HUES64 (cell line): ENCODE results near the gene XPR1.

Source experiments
- H3K27ac ChIP-seq: 2 replicates; pipeline ENCODE4 v1.7.0; 2013; ENCODE audit warnings: low read depth, low read length, inconsistent platforms
- H3K27me3 ChIP-seq: 2 replicates; pipeline ENCODE4 v1.6.1; 2013; ENCODE audit warnings: mild to moderate bottlenecking, low read length; ENCODE audit not compliant: insufficient read depth
- H3K36me3 ChIP-seq: 2 replicates; pipeline ENCODE4 v1.6.1; 2013; ENCODE audit warnings: mild to moderate bottlenecking, low read length; ENCODE audit not compliant: insufficient read depth
- H3K4me1 ChIP-seq: 2 replicates; pipeline ENCODE4 v1.6.1; 2013; ENCODE audit warnings: mild to moderate bottlenecking, low read length, moderate library complexity; ENCODE audit not compliant: insufficient read depth
- H3K4me3 ChIP-seq: 2 replicates; pipeline ENCODE4 v1.5.1; 2013; ENCODE audit warnings: mild to moderate bottlenecking, low read length, moderate library complexity
- H3K9ac ChIP-seq: 2 replicates; pipeline ENCODE4 v1.6.1; 2013; ENCODE audit warnings: mild to moderate bottlenecking, low read depth, low read length
- H3K9me3 ChIP-seq: 2 replicates; pipeline ENCODE4 v1.6.1; 2013; ENCODE audit warnings: low read depth, low read length; ENCODE audit not compliant: insufficient read depth
- WGBS: fragments of 150-250, 120-280 bp; methylation state at CpG from one replicate; pipeline ENCODE4 v1.1.7; 2013; ENCODE audit warnings: missing lambda C conversion rate; 5-methylcytosine and 5-hydroxymethylcytosine counted together

Gene XPR1

DNA sequence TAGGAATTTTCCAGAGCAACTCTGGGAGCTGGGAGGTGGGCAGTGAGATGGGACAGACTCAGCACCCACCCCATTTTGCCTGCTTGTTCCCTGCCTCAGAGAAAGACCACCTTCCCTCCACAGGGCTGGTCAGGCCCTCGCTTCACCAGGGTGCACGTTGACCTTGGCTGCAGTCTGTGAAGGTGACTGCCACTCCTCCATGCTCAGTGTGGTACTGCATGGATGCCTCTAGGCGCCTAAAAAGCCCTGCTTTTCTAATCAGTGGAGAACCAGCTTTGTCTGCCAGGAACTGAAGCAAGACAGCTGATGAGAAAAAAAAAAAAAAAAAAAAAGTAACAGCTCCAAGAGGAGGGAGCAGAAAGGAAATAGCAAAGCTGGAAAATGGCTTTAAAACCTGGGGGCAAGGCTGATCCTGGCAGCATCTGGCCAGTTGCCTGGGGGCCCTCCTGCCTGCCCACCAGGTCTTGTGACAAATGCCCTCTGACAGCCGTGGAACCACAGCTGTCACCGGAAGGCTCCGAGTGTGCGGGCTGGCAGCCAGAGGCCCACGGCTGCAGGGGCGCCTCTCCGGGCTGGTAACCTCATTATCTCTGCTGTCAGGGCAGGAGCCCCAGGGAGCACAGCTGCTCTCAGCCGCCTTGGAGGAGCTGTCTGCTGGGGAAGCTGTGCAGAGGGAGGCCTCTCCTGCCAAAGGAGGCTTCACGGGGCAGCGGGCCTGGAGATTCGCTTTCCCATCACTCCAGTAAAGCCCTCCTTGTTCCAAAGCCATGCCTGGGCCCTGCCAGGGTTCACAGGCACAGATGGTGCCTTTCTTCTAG is 294.6 kb downstream of the XPR1 start:
- Histone ChIP-seq H3K9me3 (no peaks in the 10 kb centered on the region), H3K4me1 (peaks cover 44% of the 10 kb centered on the region), H3K9ac (no peak overlapping the region), H3K36me3 (no peaks in the 10 kb centered on the region), H3K4me3 (no peak overlapping the region), H3K27ac (no peak overlapping the region), H3K27me3 (no peaks in the 10 kb centered on the region)
- WGBS, result 81% methylated on average over 14 of the region's 14 CpGs

DNA sequence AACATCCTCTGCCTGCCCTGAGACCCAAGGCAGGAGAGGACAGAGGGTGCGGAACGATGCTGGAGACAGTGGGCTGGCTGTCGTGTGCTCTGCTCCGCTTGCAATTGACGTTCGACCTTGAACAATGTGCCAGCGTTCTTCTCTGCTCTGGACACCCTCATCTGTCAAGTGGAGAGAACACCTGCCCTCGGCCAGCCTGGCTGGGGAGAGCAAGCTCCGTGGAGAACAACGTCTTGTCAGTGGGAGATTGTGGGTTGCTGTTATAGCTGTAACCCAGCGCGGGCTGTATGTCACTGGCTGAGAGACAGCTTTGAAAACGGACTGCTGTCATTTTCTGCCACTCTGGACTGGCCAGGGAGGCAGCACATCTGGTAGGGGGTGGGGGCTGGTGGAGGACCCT is 295.5 kb downstream of the XPR1 start:
- H3K9me3 ChIP-seq, result no peaks in the 10 kb centered on the region
- no peaks in the 10 kb centered on the region for H3K36me3 ChIP-seq
- H3K4me3 ChIP-seq, result no peak overlapping the region
- no peaks in the 10 kb centered on the region for H3K27me3 ChIP-seq
- no peak overlapping the region for H3K9ac ChIP-seq
- no peak overlapping the region for H3K27ac ChIP-seq
- 92% methylated on average over 13 of the region's 13 CpGs for WGBS
- peaks cover 38% of the 10 kb centered on the region for H3K4me1 ChIP-seq

DNA sequence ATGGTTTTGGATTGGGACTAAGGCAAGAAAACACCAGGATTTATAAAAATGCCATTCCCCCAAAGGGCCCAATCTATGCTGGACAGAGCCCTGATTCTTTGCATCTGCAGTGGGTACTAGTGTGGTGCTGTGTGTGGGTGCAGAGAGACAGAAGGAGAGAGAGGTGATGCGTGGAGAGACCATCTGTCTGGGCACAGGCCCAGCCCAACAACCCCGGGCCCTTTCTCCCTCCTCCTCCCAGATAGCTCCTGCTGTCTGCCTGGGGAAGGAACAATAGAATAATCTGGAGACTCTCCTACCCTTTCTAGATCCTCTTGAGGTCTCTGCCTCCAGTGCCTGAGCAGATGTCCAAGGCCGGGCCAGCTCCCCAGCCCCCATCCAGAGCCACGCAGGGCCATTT is 296.0 kb downstream of the XPR1 start:
- Histone ChIP-seq H3K9ac (no peak overlapping the region), H3K27ac (no peak overlapping the region), H3K4me1 (peaks cover 33% of the 10 kb centered on the region), H3K9me3 (no peaks in the 10 kb centered on the region), H3K4me3 (no peak overlapping the region), H3K27me3 (no peaks in the 10 kb centered on the region), H3K36me3 (no peaks in the 10 kb centered on the region)
- WGBS, result 71% methylated on average over 3 of the region's 4 CpGs

DNA sequence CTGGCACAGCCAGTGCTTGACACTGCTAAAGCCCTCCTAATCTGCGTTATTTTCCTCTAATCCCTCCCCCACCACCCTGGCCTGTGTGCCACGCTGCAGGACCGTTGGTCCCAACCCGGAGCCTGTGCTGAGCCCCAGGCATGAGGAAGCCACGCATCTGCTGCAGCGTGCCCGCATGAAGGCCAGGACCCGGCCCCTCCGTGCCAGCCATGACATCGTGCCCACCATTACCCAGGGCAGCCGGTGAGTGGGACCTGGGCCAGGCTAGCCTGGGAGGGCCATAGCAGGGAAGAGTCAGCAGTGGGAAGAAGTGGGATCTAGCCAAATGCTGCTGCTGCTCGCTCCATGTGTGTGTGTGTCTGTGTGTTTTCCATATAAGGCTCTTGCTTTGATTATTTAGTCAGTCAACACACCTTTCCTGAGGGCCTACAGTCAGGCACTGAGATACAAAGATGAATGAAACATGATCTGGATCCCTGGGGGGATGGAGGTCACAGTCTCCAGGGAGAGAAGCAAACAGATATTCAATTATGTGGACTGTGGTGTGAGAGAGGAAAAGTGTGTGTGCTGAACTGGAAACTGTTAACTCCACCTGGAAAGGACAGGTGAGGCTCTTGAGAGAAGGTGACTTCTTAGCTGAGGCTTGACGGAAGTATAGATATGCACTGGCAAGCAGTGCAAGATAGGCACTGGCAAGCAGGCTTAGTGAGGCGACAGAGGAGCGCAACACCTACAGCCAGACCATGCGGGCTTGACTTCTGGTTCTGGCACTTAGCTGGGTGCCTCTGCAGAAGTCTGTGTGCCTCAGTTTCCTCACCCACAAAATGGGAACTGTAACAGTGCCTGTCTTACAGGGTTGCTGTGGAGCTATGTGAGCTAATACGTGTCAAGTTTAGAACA is 296.8 kb downstream of the XPR1 start:
- Histone ChIP-seq H3K27ac (no peak overlapping the region), H3K4me3 (no peak overlapping the region)

DNA sequence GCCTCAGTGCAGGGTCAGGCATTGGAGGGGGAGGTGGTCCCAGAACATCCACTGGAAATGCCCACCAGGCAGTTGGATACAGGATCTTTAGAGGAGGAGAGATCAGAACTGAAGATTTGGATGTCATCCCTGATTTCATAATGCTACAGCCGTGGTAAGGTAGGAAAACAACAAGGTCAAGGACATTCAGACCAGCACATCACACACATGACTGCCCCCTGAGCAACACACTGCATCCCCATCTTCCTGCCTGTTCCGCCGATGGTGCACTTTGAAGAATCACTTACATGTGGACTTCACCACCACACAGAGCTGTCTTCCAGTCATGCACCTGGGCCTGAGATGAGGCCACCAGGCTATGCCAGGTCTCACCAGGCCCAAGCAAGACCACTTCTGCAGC is 297.6 kb downstream of the XPR1 start:
- Histone ChIP-seq H3K36me3 (no peaks in the 10 kb centered on the region), H3K27me3 (no peaks in the 10 kb centered on the region), H3K4me3 (no peak overlapping the region), H3K4me1 (peaks cover 21% of the 10 kb centered on the region), H3K9ac (no peak overlapping the region), H3K27ac (no peak overlapping the region), H3K9me3 (no peaks in the 10 kb centered on the region)
- 96% methylated on average over 3 of the region's 3 CpGs for WGBS

More for the DNA sequence above, 296.8 kb downstream of the XPR1 start:
- no peaks in the 10 kb centered on the region for H3K27me3 ChIP-seq
- no peak overlapping the region for H3K9ac ChIP-seq
- no peaks in the 10 kb centered on the region for H3K36me3 ChIP-seq
- WGBS, result 88% methylated on average over 17 of the region's 17 CpGs
- H3K4me1 ChIP-seq, result peaks cover 29% of the 10 kb centered on the region
- H3K9me3 ChIP-seq, result no peaks in the 10 kb centered on the region

DNA sequence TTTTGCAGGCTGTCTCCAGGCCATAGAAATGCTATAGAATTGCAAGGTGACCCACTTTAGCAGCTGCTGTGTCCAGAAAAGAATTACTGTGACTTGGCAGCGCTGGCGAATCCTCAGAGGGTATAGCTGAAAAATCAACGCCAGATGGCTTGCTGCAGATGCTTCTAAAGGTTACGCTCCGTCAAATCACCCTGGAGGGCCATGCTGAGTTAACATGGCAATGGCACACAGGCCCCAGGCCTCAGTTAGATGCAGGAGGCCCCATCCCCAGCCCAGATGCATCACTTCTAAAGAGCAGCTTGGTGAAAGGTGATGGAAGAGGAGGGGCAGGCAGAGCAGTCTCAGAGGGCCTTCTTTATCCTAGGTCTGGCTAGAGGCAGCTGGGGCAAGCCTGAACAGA is 298.9 kb downstream of the XPR1 start:
- no peaks in the 10 kb centered on the region for H3K9me3 ChIP-seq
- no peaks in the 10 kb centered on the region for H3K27me3 ChIP-seq
- no peak overlapping the region for H3K4me3 ChIP-seq
- no peak overlapping the region for H3K9ac ChIP-seq
- H3K4me1 ChIP-seq, result peaks cover 12% of the 10 kb centered on the region; the same call in 1 of the 2 replicates
- 96% methylated on average over 5 of the region's 5 CpGs for WGBS
- H3K36me3 ChIP-seq, result no peaks in the 10 kb centered on the region
- no peak overlapping the region for H3K27ac ChIP-seq

DNA sequence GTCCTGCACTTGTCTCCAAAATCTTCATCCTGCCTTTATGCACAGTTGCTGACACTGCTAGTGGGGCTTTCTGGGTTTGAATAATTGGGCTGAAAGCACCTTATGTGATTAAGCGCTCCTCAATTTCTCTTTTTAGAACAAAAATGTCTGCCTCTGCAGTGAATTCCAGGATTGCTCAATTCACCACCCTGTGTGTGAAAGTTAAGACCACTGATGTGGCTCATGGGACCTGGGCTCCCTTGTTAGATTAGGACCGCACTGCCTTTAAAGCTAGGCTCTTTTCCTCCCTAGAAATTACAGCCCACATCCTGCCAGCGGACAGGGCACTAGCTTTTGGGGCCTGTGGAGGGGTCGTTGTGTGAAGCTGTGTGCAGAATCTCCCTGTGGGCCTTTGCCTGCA is 299.7 kb downstream of the XPR1 start:
- Histone ChIP-seq H3K9me3 (no peaks in the 10 kb centered on the region), H3K36me3 (no peaks in the 10 kb centered on the region), H3K27ac (no peak overlapping the region), H3K9ac (no peak overlapping the region), H3K27me3 (no peaks in the 10 kb centered on the region), H3K4me3 (no peak overlapping the region), H3K4me1 (0 out of 2 replicates have a peak, but pooled peaks cover 7% of the 10 kb centered on the region)
- WGBS, result 94% methylated on average over 4 of the region's 4 CpGs

DNA sequence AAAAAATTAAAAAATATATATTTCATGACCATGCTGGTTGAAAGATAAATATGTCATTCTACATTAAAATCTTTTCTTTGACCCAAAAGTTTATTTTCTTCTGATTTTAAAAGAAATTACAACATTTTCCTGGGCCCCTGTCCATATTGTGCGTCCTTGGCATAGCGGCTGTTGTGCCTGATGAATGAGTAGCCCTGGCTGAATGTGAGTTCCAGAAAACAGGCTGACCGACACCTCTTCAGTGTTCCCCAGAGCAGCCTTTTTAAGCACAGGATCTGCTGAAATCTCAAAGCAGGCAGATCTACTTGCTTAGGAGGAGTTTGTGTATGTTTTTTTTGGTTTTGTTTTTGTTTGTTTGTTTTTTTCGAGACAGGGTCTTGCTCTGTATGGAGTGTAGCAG is 300.6 kb downstream of the XPR1 start:
- H3K4me1 ChIP-seq, result 0 out of 2 replicates have a peak, but pooled peaks cover 2% of the 10 kb centered on the region
- H3K9ac ChIP-seq, result no peak overlapping the region
- H3K4me3 ChIP-seq, result no peak overlapping the region
- H3K9me3 ChIP-seq, result no peaks in the 10 kb centered on the region
- 96% methylated on average over 3 of the region's 4 CpGs for WGBS
- no peak overlapping the region for H3K27ac ChIP-seq
- no peaks in the 10 kb centered on the region for H3K36me3 ChIP-seq
- H3K27me3 ChIP-seq, result no peaks in the 10 kb centered on the region

DNA sequence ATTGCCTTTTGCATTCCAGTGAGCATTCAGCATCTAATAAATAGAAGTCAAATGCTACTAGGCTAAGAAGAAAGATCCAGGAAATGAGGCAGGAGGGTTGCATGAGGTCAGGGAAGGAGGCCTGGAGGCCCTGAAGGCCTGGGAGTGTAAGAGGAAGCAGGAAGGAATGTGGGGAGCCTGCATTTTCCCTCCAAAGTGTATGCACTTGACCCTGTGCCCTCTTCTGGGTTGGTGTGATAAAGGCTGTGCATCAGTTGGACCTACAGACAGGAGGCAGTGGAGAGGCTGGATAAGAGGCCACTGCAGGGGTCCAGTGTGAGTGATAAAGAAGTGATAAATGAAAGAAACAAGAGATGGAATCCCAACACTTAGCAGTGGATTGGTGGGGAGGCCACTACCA is 301.3 kb downstream of the XPR1 start:
- H3K9ac ChIP-seq, result no peak overlapping the region
- H3K27me3 ChIP-seq, result no peaks in the 10 kb centered on the region
- H3K9me3 ChIP-seq, result no peaks in the 10 kb centered on the region
- no peak overlapping the region for H3K4me3 ChIP-seq
- H3K27ac ChIP-seq, result no peak overlapping the region
- 0 out of 2 replicates have a peak, but pooled peaks cover 2% of the 10 kb centered on the region for H3K4me1 ChIP-seq
- H3K36me3 ChIP-seq, result no peaks in the 10 kb centered on the region

DNA sequence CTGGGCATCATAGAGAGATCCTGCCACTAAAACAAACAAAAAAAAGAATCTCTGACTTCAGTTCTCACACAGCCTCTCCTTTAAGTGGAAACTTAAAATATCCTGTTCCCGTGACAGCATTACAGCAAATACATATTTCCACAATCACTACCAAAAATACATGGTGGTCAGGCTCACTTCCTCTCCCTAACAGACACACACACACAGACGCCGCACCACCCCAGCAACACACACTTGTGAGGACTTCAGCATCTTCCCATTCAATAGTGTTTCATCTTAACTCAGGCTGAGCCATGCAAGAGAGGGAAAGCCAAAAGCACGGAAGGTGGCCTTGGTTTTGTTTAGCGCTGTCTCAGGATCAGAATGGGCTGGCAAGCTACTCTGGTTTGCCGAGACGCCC is 302.7 kb downstream of the XPR1 start:
- H3K4me3 ChIP-seq, result no peak overlapping the region
- WGBS, result 93% methylated on average over 7 of the region's 7 CpGs
- 0 out of 2 replicates have a peak, but pooled peaks cover 2% of the 10 kb centered on the region for H3K4me1 ChIP-seq

More for the DNA sequence above, 302.7 kb downstream of the XPR1 start:
- Histone ChIP-seq H3K9ac (no peak overlapping the region), H3K27me3 (no peaks in the 10 kb centered on the region), H3K36me3 (no peaks in the 10 kb centered on the region), H3K9me3 (no peaks in the 10 kb centered on the region), H3K27ac (no peak overlapping the region)
